IPS-18c (cell line): ENCODE results near the gene VTI1A.
"Not testable (repeated sequence)": the region's sequence is repeated elsewhere in the genome, so short reads cannot be mapped to it uniquely, and the experiment has no call there.

ENCODE experiments used
- H3K4me3 ChIP-seq: 2 replicates; pipeline ENCODE4 v1.7.0; 2013; ENCODE audit warnings: low read depth, mild to moderate bottlenecking, low read length, moderate library complexity; ENCODE audit not compliant: insufficient read depth
- H3K9me3 ChIP-seq: one replicate; pipeline ENCODE4 v1.6.1; 2013; ENCODE audit warnings: mild to moderate bottlenecking, low read length, moderate library complexity; ENCODE audit not compliant: control insufficient read depth, insufficient read depth

Gene VTI1A

GRCh38 chr10:112442063-112442462 is 5.0 kb upstream of the VTI1A start:
- Histone ChIP-seq H3K9me3 (no peaks in the 10 kb centered on the region), H3K4me3 (no peak overlapping the region)

- peak overlapping the region; percentile 96 for H3K4me3 ChIP-seq
- no peaks in the 10 kb centered on the region for H3K9me3 ChIP-seq
Measured at GRCh38 chr10:112446055-112446854, 760 bp upstream of the VTI1A start.

- Histone ChIP-seq H3K9me3 (no peaks in the 10 kb centered on the region), H3K4me3 (peak overlapping the region; percentile 96)
Measured at GRCh38 chr10:112447620-112447928, 559 bp downstream of the VTI1A start.

GRCh38 chr10:112448888-112449287 is 1.9 kb downstream of the VTI1A start:
- Histone ChIP-seq H3K9me3 (no peaks in the 10 kb centered on the region), H3K4me3 (no peak overlapping the region)

- Histone ChIP-seq H3K4me3 (no peak overlapping the region), H3K9me3 (no peaks in the 10 kb centered on the region)
Measured at GRCh38 chr10:112454910-112455779, 8.1 kb downstream of the VTI1A start.

GRCh38 chr10:112456533-112456932 is 9.5 kb downstream of the VTI1A start:
- Histone ChIP-seq H3K4me3 (no peak overlapping the region), H3K9me3 (no peaks in the 10 kb centered on the region)

GRCh38 chr10:112460366-112460765 is 13.4 kb downstream of the VTI1A start:
- Histone ChIP-seq H3K4me3 (no peak overlapping the region), H3K9me3 (no peaks in the 10 kb centered on the region)

- no peak overlapping the region for H3K4me3 ChIP-seq
- H3K9me3 ChIP-seq, result no peaks in the 10 kb centered on the region
Measured at GRCh38 chr10:112461029-112461887, 14.2 kb downstream of the VTI1A start.

- not testable (repeated sequence) for H3K4me3 ChIP-seq, H3K9me3 ChIP-seq
Measured at GRCh38 chr10:112464074-112464473, 17.1 kb downstream of the VTI1A start.

GRCh38 chr10:112465299-112465883 is 18.4 kb downstream of the VTI1A start:
- Histone ChIP-seq H3K9me3 (no peaks in the 10 kb centered on the region), H3K4me3 (no peak overlapping the region)

GRCh38 chr10:112466802-112467201 is 19.8 kb downstream of the VTI1A start:
- Histone ChIP-seq H3K9me3 (no peaks in the 10 kb centered on the region), H3K4me3 (no peak overlapping the region)

- no peak overlapping the region for H3K4me3 ChIP-seq
- no peaks in the 10 kb centered on the region for H3K9me3 ChIP-seq
Measured at GRCh38 chr10:112467541-112468075, 20.6 kb downstream of the VTI1A start.

GRCh38 chr10:112471878-112472487 is 25.0 kb downstream of the VTI1A start:
- H3K4me3 ChIP-seq, result no peak overlapping the region
- no peaks in the 10 kb centered on the region for H3K9me3 ChIP-seq

GRCh38 chr10:112475575-112476218 is 28.7 kb downstream of the VTI1A start:
- H3K4me3 ChIP-seq, result no peak overlapping the region

GRCh38 chr10:112481602-112482001 is 34.6 kb downstream of the VTI1A start:
- H3K9me3 ChIP-seq, result no peaks in the 10 kb centered on the region
- H3K4me3 ChIP-seq, result no peak overlapping the region

More at GRCh38 chr10:112475575-112476218, 28.7 kb downstream of the VTI1A start:
- no peaks in the 10 kb centered on the region for H3K9me3 ChIP-seq

GRCh38 chr10:112484399-112484798 is 37.4 kb downstream of the VTI1A start:
- H3K4me3 ChIP-seq, result no peak overlapping the region
- no peaks in the 10 kb centered on the region for H3K9me3 ChIP-seq
